H7 (cell line): ENCODE results near the gene TET2. TPM values are rescaled to one million over a fixed set of nuclear protein-coding genes. Genes with fewer than 3 reads are reported as not detected.

Experiments
- DNase-seq: peaks from one replicate; pipeline ENCODE4 v3.0.0; 2012
- H3K27me3 ChIP-seq: 2 replicates; pipeline ENCODE4 v1.6.0; 2011; ENCODE audit warnings: mild to moderate bottlenecking, low read length; ENCODE audit not compliant: control insufficient read depth, insufficient read depth
- H3K36me3 ChIP-seq: replicated peaks from 2 replicates; pipeline ENCODE4 v1.5.1; 2011; ENCODE audit warnings: low read length; ENCODE audit not compliant: control insufficient read depth, insufficient read depth
- H3K4me3 ChIP-seq: 2 replicates; pipeline ENCODE4 v1.5.1; 2011; ENCODE audit warnings: low read depth, mild to moderate bottlenecking, control low read depth, low read length, moderate library complexity; ENCODE audit not compliant: insufficient read depth
- total RNA-seq: library from RNA; depleted of rRNA; stranded (reverse); fragments of >200 nt; shearing (Covaris generic); gene quantifications from 2 replicates; pipeline ENCODE4 v1.2.3, GENCODE V29; 2014

TET2 gene
- total RNA-seq, 1 experiment from 2014 or later = 0.59 TPM

DNA sequence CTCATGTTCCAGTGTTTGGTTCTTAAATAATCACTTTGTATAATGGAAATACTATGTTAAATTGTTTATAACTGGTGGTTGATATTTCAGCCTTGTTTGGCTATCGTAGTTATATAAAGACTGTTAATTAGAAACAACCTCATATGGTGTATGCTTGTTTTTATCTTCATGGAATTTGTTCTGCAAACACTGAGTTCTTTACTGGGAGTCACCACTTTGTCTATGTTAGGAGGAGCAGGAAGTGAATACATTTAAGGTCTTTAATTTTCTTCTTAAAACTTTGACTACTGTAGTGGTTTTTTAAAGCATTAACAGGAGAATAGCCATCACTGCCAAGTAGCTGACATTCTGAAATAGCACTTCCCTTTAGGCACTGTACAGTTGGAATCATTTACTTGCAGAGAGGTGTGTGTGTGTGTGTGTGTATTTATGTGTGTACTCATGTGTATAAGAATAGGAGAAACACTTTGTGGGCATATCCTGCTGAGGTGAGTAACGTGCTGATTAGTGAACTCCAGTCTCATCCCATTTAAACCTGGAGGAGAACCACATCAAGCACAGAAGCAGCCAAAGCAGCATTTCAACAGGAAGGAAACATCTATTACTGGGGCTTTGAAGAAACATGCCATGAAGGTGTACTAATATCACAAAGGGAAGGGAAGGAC lies 37.8 kb downstream of the TET2 start:
- Histone ChIP-seq H3K27me3 (no peaks in the 10 kb centered on the region), H3K4me3 (no peak overlapping the region), H3K36me3 (no peaks in the 10 kb centered on the region)
- no peak for DNase-seq

DNA sequence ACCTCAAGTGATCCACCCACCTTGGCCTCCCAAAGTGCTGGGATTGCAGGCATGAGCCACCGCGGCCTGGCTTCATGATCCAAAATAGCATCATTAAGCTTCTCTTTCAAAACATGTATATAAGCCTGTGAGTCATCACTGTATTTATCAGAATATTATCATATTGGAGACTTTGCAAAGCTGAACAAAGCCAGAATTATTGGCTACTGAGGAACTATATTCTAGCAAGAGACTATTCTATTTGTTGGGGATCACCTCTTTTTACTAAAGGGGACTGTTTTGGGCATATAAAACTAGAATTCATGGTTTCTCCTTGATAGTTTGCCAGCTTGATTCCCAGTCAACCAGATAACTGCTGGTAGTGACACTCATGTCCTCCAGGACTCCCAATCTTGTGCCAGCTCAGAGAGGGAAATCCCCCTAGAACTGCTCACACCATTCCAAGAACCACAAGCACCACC lies 40.1 kb downstream of the TET2 start:
- no peak for DNase-seq
- H3K36me3 ChIP-seq = no peaks in the 10 kb centered on the region
- no peaks in the 10 kb centered on the region for H3K27me3 ChIP-seq
- no peak overlapping the region for H3K4me3 ChIP-seq

DNA sequence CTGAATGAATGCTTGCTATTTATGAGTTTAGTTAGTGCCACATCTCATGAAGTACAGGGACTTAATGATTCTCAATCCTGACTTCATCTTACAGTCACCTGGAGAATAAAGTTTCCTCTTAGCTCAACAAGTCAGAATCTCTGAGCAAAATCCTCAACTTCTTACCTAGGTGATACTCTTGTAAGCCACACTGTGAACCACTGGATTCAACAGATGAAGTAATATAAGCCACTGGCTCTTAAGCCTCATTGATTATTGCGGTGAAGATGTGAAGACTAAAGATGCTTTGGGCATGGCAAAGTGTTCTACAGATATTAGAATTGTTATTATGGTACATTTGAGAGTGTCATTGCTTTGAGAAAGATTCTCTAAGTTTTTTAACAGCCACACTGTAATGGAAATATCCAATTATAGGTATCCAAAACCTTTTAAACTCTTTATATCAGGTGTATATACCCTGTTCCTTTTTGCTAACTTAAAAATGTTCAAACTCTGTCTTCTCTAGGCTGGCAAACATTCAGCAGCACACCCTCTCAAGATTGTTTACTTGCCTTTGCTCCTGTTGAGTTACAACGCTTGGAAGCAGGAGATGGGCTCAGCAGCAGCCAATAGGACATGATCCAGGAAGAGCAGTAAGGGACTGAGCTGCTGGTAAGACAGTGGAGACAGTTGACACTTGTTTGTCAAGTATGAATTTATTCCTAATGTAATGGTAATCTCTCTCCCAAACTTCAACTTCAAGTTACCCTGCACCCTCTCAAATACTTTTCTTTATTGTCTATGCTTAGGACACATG lies 43.4 kb downstream of the TET2 start:
- H3K4me3 ChIP-seq = no peak overlapping the region
- H3K36me3 ChIP-seq = no peaks in the 10 kb centered on the region
- no peaks in the 10 kb centered on the region for H3K27me3 ChIP-seq
- DNase-seq = no peak

DNA sequence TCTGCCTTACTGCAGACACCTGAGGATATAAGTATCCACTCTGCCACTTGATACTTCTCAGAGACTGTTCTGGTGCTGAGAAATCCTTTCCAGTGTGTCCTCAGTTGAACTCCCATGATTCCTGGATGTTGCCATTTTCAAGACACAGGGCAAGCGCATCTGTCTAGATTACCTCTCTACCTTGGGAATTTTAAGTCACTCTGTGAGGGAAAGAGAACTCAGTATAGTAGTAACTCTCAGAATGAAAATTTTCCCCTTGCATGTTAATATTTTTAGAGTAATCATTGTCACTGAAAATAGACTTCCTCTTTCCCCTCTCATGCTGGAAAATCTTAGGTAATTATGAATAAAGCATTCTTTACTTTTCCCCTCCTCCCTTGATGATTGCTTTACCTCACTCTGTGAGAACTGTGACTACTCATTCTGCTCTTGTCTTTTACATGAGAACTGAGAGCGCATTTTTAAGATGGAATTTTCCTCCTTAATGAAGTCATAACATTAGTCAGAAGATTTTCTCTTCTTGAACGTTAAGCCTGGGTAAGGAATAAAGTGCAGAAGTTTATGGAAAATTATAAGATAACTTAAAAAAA lies 45.0 kb downstream of the TET2 start:
- no peaks in the 10 kb centered on the region for H3K27me3 ChIP-seq
- H3K4me3 ChIP-seq = no peak overlapping the region
- DNase-seq = no peak
- no peaks in the 10 kb centered on the region for H3K36me3 ChIP-seq

DNA sequence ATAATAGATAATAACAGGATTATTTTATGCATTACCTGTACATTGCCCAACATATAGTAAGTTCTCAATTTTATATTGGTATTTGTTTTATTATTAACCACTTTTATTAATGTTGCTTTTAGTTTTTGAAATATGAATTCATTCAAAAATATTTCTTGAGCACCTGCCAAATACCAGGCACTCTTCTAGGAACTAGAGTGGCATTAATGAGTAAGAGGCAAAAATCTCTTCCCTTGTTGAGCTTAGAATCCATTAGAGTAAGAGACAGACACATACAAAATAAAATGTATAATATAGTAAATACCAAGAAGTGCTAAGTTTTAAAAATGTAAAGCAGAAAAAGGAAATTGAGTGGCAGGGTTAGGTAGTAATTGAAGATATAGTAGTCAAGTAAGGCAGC lies 45.8 kb downstream of the TET2 start:
- Histone ChIP-seq H3K4me3 (no peak overlapping the region), H3K36me3 (no peaks in the 10 kb centered on the region), H3K27me3 (no peaks in the 10 kb centered on the region)
- DNase-seq = no peak

DNA sequence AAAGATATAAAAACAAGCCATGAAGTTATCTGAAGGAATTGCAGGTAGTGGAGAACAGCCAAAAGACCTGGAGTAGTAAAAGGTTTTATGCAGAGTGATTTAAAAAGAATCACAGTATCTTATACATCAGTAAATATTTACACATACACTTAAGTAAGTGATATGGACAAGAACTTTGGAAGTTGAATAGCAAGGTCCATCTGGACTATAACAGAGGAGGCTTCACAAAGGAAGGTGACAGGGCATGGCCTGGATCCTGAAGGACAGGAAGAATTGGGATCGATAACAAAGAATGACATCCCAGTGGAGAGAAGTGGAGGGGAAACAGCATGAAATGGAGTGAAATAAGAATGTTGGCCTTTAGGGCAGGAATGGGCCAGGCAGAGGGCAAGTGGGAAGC lies 46.2 kb downstream of the TET2 start:
- Histone ChIP-seq H3K36me3 (no peaks in the 10 kb centered on the region), H3K4me3 (no peak overlapping the region), H3K27me3 (no peaks in the 10 kb centered on the region)
- no peak for DNase-seq

DNA sequence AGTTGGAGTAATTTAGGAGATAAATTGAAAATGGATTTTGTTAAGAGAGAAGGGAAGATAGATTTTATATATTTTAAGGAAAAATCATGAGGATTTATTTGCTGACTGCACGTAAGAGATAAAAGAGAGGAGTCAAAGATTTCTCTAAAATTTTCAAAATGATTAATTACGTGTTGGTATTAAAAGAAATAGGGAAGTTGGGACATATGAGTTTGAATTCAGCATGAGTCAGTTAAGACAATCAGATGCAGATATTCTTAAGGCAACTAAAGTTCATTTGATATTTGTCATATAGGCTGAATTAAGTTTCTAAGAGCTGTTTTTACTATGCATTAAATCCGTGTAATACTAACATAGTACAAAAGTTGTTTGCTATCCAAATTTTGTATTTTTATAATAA lies 46.9 kb downstream of the TET2 start:
- DNase-seq = no peak
- Histone ChIP-seq H3K36me3 (no peaks in the 10 kb centered on the region), H3K4me3 (no peak overlapping the region), H3K27me3 (no peaks in the 10 kb centered on the region)

DNA sequence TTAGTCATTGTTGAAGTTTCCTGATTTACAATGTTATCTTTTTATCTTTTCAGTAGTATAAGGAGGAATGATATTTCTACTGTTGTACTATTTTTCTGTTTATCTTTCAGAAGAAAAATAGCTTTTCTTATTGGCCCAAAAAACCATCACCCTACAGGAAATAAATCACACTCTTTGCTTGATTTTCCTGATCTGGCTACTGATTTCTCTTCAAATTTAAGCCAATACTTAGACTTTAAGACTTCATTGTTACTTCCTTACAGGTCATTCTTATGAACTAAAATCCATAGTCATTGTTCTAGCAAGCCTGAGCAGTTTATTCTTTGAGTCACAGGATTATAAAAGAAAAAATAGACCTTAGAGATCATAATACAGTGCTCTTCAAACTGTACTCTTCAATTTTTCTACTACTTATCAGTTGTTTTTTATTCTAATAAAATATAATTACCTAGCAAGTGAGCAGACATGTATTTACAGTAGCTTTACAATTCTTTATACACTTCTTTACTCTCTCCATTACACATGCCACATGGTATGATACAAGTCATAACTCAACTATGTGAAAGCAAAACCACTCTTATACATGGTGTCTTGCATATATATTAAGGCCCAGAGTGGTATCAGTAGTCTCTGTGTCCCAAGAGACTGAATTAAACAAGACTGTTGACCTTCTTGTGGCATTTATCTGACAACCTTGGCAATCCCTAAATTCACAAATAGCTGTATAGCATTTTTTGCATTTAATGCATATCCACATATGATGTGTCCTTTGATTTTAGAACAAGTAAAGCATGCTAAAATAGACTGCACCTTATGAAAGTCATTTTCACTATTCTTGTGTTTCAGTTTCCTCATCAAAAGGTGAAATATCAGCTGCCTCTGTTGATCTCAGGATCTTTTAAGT lies 47.9 kb downstream of the TET2 start:
- DNase-seq = no peak
- Histone ChIP-seq H3K4me3 (no peak overlapping the region), H3K36me3 (no peaks in the 10 kb centered on the region), H3K27me3 (no peaks in the 10 kb centered on the region)

DNA sequence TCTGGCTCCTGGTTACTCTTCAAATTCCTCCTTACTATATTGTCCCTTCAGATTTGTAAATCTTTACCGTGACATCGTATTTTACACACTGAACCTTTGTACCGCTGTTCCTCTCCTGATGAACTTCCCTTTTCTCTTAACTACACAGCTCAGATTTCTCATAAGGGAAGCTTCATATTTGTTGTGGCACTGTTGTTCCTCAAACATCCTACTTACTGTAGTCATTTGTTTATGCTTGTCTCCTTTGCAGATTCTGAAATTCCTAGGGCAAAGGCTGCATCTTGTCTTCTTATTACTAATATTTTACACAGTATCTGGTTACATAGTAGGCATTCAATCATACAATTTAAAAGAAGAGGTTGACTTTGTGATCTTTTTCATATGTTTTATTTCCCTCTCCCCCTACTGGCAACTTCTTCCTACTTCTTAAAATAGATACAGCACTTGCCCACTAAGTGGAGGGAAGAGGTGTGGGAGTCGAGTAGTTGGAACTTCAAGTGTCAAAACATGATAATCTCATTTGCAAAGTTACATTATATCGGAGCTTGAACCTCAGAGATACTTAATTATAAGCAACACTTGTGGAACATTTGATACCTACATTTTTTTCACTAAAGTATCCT lies 50.0 kb downstream of the TET2 start:
- Histone ChIP-seq H3K4me3 (no peak overlapping the region), H3K27me3 (no peaks in the 10 kb centered on the region), H3K36me3 (no peaks in the 10 kb centered on the region)
- DNase-seq = no peak

DNA sequence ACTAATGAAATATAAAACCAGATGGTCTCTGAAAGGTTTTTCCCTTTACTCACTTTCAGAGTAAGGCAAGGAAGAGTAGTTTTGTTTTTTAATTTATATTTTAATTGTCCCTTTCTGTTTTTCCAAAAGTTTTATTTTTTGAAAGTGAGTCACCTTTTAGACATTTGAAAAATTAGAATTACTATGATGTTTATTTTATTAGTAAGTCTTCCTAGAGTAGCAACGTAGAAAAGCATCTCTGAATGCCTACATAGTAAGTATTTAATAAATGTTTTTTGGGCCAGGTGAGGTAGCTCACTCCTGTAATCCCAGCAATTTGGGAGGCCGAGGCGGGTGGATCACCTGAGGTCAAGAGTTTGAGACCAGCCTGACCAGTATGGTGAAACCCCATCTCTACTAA lies 51.1 kb downstream of the TET2 start:
- no peak for DNase-seq
- Histone ChIP-seq H3K27me3 (no peaks in the 10 kb centered on the region), H3K36me3 (no peaks in the 10 kb centered on the region), H3K4me3 (no peak overlapping the region)

DNA sequence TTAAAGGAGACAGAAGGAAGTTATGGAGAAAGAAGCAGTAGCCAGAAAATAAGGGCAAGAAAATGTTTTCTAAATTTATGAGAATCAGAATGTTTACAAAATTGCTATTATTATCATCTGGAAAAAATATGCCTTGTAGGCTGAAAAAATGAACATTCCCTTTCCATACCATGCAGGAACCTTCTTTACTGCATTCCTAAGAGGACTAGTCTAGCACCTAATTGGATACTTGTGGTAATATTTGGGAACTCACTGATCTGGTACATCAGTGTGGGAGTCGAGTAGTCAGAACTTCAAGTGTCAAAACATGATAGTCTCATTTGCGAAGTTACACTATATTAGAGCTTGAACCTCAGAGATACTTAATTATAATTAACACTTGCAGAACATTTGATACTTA lies 51.9 kb downstream of the TET2 start:
- DNase-seq = no peak
- no peaks in the 10 kb centered on the region for H3K27me3 ChIP-seq
- H3K36me3 ChIP-seq = no peaks in the 10 kb centered on the region
- no peak overlapping the region for H3K4me3 ChIP-seq

DNA sequence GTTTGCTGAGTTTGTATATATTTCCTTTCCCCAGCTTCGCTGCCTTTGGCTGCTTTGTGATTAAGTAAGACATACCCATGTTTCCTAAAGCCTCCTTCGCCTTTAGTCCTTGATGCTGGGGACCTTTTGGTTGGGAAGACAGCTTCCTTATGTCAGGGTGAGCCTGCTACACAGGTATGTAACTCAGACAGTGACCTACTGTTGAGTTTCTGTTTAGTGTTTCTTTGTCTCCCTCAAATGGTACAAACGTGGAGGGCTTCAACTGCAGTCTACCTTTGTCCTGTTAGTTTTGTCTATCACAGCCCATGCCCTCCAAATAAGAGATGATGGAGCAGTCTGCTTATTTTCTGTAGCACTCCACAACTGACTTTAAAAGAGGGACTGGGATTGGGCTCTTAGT lies 59.5 kb downstream of the TET2 start:
- no peak for DNase-seq
- no peaks in the 10 kb centered on the region for H3K27me3 ChIP-seq
- H3K36me3 ChIP-seq = no peaks in the 10 kb centered on the region
- H3K4me3 ChIP-seq = no peak overlapping the region

DNA sequence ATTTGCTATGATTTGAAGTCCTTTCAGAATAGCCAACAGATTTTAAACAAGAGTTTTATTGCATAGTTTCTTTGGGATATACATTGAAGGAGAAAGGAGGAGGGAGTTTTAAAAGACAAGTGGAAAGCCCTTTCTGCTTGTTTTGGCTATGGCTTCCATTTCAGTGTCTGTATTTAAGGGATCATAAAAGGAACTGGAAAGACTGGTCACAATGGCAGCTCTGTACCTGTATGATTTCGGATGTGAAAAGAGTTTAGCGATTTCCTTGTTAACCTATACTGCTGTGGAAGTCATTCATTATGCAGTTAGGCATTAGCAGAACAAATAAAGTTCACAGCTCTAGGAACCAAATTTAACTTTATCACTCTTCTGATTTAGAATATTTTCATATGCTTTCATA lies 60.7 kb downstream of the TET2 start:
- no peaks in the 10 kb centered on the region for H3K36me3 ChIP-seq
- H3K27me3 ChIP-seq = no peaks in the 10 kb centered on the region
- DNase-seq = no peak
- no peak overlapping the region for H3K4me3 ChIP-seq

DNA sequence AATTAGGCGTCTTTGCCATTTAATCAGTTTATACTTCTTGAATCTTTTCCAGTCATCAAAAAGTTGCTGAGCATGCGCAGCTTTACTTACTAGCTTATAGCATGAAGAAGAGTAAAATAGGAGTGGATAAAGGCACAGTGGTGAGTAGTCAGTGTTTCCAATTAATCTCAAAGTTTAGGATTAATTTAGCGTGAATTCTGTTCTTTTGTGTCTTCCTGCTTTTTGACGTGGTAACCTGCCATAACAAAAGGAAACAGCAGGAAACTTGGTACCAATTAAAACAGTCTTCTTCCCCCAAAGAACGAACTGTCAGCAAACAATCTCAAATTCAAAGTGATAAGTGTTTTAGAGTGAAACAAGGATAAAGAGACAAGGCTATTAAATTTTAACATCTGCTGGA lies 61.9 kb downstream of the TET2 start:
- Histone ChIP-seq H3K4me3 (no peak overlapping the region), H3K36me3 (no peaks in the 10 kb centered on the region), H3K27me3 (no peaks in the 10 kb centered on the region)
- no peak for DNase-seq
